HG02943 (cell line): ENCODE data around the gene ABI2.
"Not testable (repeated sequence)": the region's sequence is repeated elsewhere in the genome, so short reads cannot be mapped to it uniquely, and the experiment has no call there.

ENCODE experiments used
- ATAC-seq: cut with Tn5 transposase; IDR thresholded peaks from one replicate; pipeline ENCODE4 v1.9.1; 2021; ENCODE audit warnings: mild to moderate bottlenecking, low read depth, moderate library complexity; ENCODE audit not compliant: unreplicated experiment

The ABI2 gene

GRCh38 chr2:203352604-203353255 lies 24.5 kb downstream of the ABI2 start:
- no peak for ATAC-seq

DNA sequence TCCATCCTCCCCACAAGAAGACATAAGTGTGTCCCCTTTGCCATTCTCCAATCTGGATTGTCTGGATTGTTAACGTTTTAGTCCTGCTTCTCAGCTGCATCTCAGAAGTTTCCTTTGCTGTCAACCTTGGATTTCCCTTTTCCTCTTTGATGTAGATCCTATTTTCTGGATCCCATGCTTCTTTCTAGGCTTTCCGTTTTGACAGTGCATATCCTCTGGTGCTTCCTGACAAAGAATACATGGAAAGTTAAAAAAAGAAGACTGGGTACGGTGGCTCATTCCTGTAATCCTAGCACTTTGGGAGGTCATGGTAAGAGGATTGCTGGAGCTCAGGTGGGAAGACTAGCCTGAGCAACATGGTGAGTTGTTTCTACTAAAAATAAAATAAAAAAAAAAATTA lies 26.8 kb downstream of the ABI2 start:
- ATAC-seq, result no peak

GRCh38 chr2:203359450-203359849 lies 31.3 kb downstream of the ABI2 start:
- ATAC-seq, result no peak

DNA sequence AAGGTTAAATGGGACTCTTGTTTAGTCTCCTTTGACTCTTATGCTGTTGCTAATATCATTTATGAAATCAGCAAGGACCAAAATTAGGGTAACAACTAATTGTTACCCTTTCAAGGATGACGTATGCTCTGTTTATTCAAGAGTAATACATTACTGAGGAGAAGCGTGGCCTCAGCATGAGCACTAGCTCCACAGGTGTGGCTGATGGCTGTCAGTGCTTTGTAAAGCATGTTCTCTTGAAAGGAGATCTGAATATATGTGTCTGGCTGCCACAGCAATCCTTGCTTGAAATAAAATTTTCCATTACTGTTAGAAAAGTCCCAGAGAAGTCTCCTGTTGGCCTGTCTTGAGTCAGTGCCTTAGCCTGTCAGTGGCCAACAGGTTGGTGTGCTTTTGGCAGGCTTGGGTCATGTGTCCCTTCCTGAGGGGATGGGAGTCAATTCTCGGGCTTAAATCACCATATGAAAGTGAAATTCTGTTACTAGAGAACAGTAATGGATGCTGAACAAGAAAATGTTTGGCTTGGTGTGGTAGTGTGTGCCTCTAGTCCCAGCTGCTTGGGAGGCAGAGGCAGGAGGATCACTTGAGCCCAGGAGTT lies 32.7 kb downstream of the ABI2 start:
- no peak for ATAC-seq

DNA sequence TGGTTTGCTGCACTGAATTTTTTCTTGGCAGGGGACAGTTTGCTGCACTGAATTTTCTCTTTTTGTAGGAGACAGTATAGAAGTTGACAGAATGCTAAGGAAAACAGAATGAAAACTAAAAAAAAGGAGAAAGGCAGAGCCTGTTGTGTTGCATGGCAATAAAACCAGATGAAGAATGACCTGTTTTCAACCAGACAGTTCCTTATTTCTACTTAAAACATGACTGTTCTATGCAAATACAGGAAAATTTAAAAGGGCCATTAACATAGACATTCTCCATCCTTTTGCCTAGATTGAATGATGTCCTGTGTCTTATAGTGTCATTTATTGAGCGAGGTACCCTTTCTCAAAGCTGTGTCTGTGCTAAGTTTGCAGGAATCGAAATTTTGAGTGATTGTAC lies 33.3 kb downstream of the ABI2 start:
- ATAC-seq, result no peak

DNA sequence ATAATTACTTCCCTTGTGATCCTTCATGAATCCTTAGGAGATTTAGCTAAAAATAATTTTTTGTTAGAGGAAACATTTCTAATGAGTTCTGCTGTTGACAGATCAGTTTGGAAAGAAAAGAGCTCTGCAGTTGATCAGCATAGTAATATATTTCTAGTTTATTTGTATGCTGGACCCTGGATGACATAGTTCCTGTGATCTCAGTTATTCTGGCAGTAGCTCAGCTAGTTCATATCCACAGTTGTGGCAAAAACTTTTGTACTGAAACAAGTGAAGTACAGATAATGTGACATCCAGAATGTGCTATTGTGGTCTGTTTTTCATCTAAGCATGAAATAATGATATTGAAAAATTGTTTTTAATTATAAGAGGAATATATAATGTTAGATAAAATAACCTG lies 33.7 kb downstream of the ABI2 start:
- no peak for ATAC-seq

GRCh38 chr2:203366639-203367466 lies 38.7 kb downstream of the ABI2 start:
- no peak for ATAC-seq

DNA sequence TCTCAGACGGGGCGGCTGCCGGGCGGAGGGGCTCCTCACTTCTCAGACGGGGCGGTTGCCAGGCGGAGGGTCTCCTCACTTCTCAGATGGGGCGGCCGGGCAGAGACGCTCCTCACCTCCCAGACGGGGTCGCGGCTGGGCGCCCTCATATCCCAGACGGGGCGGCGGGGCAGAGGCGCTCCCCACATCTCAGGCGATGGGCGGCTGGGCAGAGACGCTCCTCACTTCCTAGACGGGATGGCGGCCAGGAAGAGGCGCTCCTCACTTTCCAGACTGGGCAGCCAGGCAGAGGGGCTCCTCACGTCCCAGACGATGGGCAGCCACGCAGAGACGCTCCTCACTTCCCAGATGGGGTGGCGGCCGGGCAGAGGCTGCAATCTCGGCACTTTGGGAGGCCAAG lies 44.5 kb downstream of the ABI2 start:
- ATAC-seq, result not testable (repeated sequence)

DNA sequence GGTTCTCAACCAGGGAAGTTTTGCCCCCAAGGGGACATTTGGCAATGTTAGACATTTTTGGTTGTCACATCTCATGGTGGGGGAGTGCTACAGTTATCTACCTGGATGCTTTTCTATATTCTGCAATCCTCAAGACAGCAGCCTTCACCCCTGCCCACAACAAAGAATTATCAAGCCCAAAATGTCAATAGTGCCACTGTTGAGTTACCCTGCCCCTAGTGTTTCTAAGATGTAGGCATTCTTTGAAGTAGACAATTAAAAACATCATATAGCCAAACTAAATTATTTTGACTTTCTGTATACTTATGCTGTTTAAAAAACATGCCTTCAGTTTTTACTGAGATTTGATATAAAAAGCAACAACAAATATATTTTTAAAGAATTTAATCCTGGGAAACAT lies 48.0 kb downstream of the ABI2 start:
- no peak for ATAC-seq

DNA sequence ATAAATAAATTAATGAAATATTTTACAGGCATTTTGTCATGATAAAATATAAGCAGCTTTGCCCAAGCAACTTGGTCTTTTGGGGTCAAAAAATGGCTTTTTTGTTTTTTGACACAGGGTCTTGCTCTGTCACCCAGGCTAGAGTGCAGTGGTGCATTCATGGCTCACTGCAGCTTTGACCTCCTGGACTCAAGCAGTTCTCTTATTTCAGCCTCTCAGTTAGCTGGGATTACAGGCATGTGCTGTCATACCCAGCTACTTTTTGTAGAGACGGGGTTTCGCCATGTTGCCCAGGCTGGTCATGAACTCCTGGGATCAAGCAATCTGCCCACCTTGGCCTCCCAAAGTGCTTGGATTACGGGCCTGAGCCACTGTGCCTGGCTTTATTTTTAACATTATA lies 51.0 kb downstream of the ABI2 start:
- no peak for ATAC-seq

GRCh38 chr2:203383038-203383437 lies 54.8 kb downstream of the ABI2 start:
- ATAC-seq, result no peak

- not testable (repeated sequence) for ATAC-seq
Measured at GRCh38 chr2:203388153-203388552, 60.0 kb downstream of the ABI2 start.

GRCh38 chr2:203394519-203395227 lies 66.5 kb downstream of the ABI2 start:
- ATAC-seq, result no peak

DNA sequence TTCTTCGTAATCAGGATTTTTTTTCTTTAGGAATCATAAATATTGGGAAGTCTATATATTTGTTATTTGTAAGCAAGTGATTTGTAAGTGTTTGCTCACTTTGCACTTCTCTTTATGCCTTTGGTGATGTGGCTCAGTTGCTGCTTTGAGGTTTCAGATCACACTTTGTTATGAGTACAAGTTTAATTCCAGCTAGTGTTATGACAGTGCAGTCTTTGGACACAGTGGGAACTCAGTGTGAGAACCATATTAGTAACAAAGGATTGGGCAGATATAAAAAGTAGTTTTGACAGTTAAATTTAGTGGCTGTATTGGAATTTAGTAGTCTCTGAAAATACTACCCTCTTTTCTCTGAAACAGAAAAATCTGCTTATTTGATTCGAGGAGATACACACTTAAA lies 67.7 kb downstream of the ABI2 start:
- ATAC-seq, result no peak

DNA sequence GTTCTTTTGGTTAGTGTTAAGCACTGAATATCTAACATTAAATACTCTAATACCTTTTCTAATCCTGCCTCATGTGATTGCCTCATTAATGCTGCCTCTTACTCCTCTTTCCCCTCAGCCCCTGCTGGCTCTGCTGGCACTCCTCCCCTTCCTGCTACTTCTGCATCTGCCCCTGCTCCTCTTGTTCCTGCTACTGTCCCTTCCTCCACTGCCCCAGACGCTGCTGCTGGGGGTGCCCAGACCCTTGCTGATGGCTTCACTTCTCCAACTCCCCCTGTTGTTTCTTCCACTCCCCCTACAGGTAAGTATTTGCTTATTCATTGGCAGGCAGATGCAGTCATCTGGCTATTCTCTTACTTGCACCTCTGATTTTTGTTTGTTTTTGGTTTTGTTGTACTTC lies 68.5 kb downstream of the ABI2 start:
- ATAC-seq, result no peak

- no peak for ATAC-seq
Measured at GRCh38 chr2:203399031-203399430, 70.8 kb downstream of the ABI2 start.

GRCh38 chr2:203400805-203401585 lies 72.8 kb downstream of the ABI2 start:
- ATAC-seq, result no peak

GRCh38 chr2:203404996-203405395 lies 76.8 kb downstream of the ABI2 start:
- no peak for ATAC-seq

- no peak for ATAC-seq
Measured at GRCh38 chr2:203407496-203407895, 79.3 kb downstream of the ABI2 start.

DNA sequence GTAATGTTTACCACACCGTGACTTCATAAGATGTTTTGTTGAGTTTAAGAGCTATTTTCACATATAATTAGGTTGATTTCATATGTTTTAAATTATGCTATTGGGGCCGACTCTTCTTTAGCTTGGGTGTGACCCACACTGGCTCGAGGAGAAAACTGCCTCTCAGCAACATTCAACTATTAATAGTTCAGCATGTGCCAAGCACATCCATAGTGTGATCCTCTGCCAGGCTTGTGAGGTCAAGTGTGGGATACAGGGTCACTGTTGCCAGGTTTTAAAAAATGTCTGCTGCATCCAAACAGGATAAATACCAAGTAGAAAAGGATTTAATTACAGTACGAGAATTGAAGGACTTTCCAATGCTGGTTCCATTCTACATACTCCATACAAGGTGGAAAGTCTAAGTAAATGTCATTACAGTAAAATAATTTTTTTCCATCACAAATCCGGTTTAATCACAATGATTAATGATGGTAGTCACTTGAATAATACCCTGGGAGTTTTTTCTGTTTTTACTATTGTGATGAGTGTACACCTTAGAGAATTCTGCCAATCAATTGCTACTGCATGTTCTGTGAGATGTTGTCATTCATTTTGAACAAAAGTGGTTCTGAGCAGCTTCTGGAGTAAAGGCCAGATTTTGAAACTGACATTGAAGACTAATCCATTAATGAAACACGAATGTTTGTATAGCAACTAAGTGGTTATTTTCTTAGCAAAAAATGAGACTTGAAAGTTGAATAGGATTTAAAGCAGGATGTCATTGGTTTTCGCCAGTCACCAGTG lies 84.5 kb downstream of the ABI2 start:
- ATAC-seq, result no peak
